ENCODE measurements around the gene SHMT1.

DNA sequence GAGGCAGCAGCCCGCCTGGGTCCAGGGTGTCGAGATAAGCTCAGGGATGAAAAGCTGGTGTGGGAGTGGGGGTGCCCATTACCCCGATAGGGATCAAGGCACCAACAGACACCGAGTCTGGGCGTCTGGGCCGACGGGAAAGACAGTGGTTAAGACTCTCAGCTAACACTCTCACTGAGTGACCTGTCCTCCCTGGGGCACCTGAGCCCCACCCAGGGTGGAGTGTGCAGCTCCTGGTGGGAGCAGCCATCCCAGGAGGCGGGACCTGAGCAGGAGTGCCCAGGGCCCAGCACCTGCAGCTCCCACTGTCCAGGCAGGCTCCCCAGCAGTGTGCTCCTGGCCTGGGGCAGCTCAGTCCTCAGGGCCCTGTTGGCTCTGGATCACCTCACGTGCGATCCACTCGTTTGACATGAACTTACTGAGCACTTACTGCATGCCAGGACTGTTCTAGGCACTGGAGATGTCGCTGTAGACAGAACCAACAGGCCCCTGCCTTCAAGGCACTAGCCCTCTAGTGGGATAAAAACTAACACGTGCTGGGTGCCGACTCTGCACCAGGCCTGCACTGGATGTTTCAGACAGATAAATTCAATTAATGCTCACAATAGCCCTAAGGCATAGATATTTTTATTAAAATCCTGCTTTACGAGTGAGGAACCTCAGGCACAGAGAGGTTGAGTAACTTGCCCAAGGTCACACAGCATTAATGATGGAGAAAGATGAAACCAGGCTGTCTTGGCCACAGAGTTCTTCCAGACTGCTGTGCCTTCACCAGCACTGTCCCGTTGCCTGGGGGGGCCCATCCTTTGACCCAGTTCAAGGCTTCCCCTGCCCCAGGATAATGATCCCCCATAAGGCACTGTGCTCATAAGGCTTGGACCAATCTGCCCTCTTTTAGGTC lies 16.1 kb upstream of the SHMT1 start:
- TF ChIP-seq POLR2A (IDR thresholded peaks at IDR 0.05; ENCODE audit: low read depth, low read length) (no peak), POLR2AphosphoS5 (IDR thresholded peaks at IDR 0.05; ENCODE audit: low read depth, low read length) (no peak)

Measured in GM12892 (cell line).